RWPE2 (cell line): ENCODE results near the gene MYH15.

Source experiments
- ATAC-seq: fragments of 200-7000 bp; cut with Tn5 transposase; 3 replicates; pipeline ENCODE4 v1.9.1; 2021; ENCODE audit warnings: low read depth
- DNase-seq: peaks from one replicate; pipeline ENCODE4 v3.0.0-alpha.2; 2020; ENCODE audit warnings: low spot score
- H3K27ac ChIP-seq: fragments of 450-650 bp; 2 replicates; pipeline ENCODE4 v1.5.1; 2017; ENCODE audit warnings: mild to moderate bottlenecking; ENCODE audit not compliant: poor library complexity, severe bottlenecking
- H3K27me3 ChIP-seq: fragments of 250-450 bp; sonication (Bioruptor Pico); 2 replicates; pipeline ENCODE4 v1.5.1; 2021; ENCODE audit warnings: mild to moderate bottlenecking, moderate library complexity; ENCODE audit not compliant: insufficient read depth, poor library complexity, severe bottlenecking
- H3K36me3 ChIP-seq: fragments of 250-450 bp; sonication (Bioruptor Pico); 2 replicates; pipeline ENCODE4 v1.5.1; 2020; ENCODE audit warnings: low read depth, mild to moderate bottlenecking, moderate library complexity
- H3K4me1 ChIP-seq: fragments of 250-450 bp; sonication (Bioruptor Pico); 2 replicates; pipeline ENCODE4 v1.5.1; 2021; ENCODE audit warnings: mild to moderate bottlenecking, moderate library complexity; ENCODE audit not compliant: insufficient read depth, poor library complexity, severe bottlenecking
- H3K4me3 ChIP-seq: fragments of 250-450 bp; sonication (Bioruptor Pico); 2 replicates; pipeline ENCODE4 v1.5.1; 2021; ENCODE audit warnings: mild to moderate bottlenecking, moderate library complexity; ENCODE audit not compliant: severe bottlenecking
- H3K9me3 ChIP-seq: fragments of 250-450 bp; sonication (Bioruptor Pico); 2 replicates; pipeline ENCODE4 v1.5.1; 2021; ENCODE audit warnings: mild to moderate bottlenecking, moderate library complexity; ENCODE audit not compliant: severe bottlenecking
- CTCF ChIP-seq: fragments of 450-650 bp; IDR thresholded peaks from one replicate; pipeline ENCODE4 v1.5.1; 2017; ENCODE audit warnings: mild to moderate bottlenecking, moderate library complexity; ENCODE audit not compliant: poor library complexity, severe bottlenecking

MYH15 gene

GRCh38 chr3:108552267-108553159 lies 42.1 kb upstream of the MYH15 start:
- Histone ChIP-seq H3K27me3 (no peaks in the 10 kb centered on the region), H3K9me3 (no peaks in the 10 kb centered on the region), H3K4me1 (no peaks in the 10 kb centered on the region), H3K27ac (no peak overlapping the region), H3K36me3 (peaks cover 87% of the 10 kb centered on the region), H3K4me3 (no peak overlapping the region)
- DNase-seq = no peak
- ATAC-seq = peak; percentile 45; the same call in 1 of the 3 replicates
- TF ChIP-seq CTCF = peak; percentile 61

GRCh38 chr3:108548886-108549285 lies 38.5 kb upstream of the MYH15 start:
- H3K4me3 ChIP-seq = no peak overlapping the region
- H3K27ac ChIP-seq = no peak overlapping the region
- H3K36me3 ChIP-seq = peaks cover 71% of the 10 kb centered on the region
- TF ChIP-seq CTCF = no peak
- no peaks in the 10 kb centered on the region for H3K9me3 ChIP-seq
- DNase-seq = no peak
- H3K4me1 ChIP-seq = no peaks in the 10 kb centered on the region
- no peaks in the 10 kb centered on the region for H3K27me3 ChIP-seq
- ATAC-seq = no peak

- peaks cover 68% of the 10 kb centered on the region for H3K36me3 ChIP-seq
Measured at GRCh38 chr3:108548304-108548703, 37.9 kb upstream of the MYH15 start.

GRCh38 chr3:108546692-108547091 lies 36.3 kb upstream of the MYH15 start:
- TF ChIP-seq CTCF = no peak
- ATAC-seq (no peak), DNase-seq (no peak)
- Histone ChIP-seq H3K4me3 (no peak overlapping the region), H3K27me3 (no peaks in the 10 kb centered on the region), H3K4me1 (no peaks in the 10 kb centered on the region), H3K9me3 (no peaks in the 10 kb centered on the region), H3K36me3 (peaks cover 59% of the 10 kb centered on the region), H3K27ac (no peak overlapping the region)

More at GRCh38 chr3:108548304-108548703, 37.9 kb upstream of the MYH15 start:
- no peaks in the 10 kb centered on the region for H3K9me3 ChIP-seq
- ATAC-seq (no peak), DNase-seq (no peak)
- no peaks in the 10 kb centered on the region for H3K27me3 ChIP-seq
- no peak overlapping the region for H3K27ac ChIP-seq
- H3K4me3 ChIP-seq = no peak overlapping the region
- TF ChIP-seq CTCF = no peak
- H3K4me1 ChIP-seq = no peaks in the 10 kb centered on the region

- H3K9me3 ChIP-seq = no peaks in the 10 kb centered on the region
- no peak for TF ChIP-seq CTCF
- no peak for DNase-seq
- H3K4me1 ChIP-seq = no peaks in the 10 kb centered on the region
- peaks cover 54% of the 10 kb centered on the region for H3K36me3 ChIP-seq
- no peak overlapping the region for H3K4me3 ChIP-seq
- no peak for ATAC-seq
- H3K27ac ChIP-seq = no peak overlapping the region
- H3K27me3 ChIP-seq = no peaks in the 10 kb centered on the region
Measured at GRCh38 chr3:108546247-108546646, 35.9 kb upstream of the MYH15 start.
